Measurements from ENCODE around the gene GRB7.

Gene GRB7

DNA sequence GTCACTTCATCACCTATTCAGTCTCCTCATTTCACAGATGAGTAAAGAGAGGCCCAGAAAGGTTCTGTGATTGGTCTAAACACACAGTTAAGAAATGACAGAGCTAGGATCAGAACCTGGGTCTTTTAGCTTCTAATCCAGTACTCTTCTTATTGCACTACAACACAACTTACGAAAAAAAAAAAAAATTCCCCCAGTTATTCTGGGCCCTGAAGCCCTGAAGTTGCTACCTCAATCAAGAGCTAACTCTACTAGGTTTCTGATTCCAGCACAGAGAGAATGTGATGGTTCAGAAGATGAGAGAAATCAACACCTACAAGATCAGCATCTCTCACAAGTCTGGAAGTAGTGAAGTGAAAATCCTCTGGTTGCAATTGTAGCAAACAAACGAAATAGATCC, 37.3 kb downstream of the GRB7 start:
- H3K27ac ChIP-seq: no peak overlapping the region
- TF ChIP-seq CTCF (conservative IDR thresholded peaks at IDR 0.05): no peak

DNA sequence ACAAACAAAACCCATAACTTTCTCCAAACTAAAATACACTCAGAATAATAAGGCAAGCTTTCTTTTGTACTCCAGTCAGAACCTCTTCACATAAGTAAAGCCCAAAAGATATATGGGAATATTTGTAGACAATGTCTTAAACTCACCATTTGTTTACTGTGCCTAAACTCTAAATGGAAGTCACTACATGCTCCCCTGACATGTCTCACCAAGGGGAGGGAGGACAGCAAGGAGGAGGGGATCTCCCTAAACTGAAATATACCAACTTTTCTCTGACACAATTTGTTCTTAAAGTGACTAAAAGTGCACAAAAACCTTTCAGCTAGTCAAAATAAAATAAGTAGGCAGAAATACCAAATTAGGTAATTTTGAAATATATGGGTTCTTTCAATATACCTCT, 38.5 kb downstream of the GRB7 start:
- no peak for TF ChIP-seq CTCF (conservative IDR thresholded peaks at IDR 0.05)
- peak overlapping the region; percentile 43 for H3K27ac ChIP-seq

- TF ChIP-seq CTCF (conservative IDR thresholded peaks at IDR 0.05): no peak
- peak overlapping the region; percentile 43; the same call in 1 of the 2 replicates for H3K27ac ChIP-seq
Measured at GRCh38 chr17:39777534-39778365, 40.0 kb downstream of the GRB7 start.

- H3K27ac ChIP-seq: no peak overlapping the region
- no peak for TF ChIP-seq CTCF (conservative IDR thresholded peaks at IDR 0.05)
Measured at GRCh38 chr17:39781031-39781860, 43.5 kb downstream of the GRB7 start.

- peak overlapping the region; percentile 20 for H3K27ac ChIP-seq
- no peak for TF ChIP-seq CTCF (conservative IDR thresholded peaks at IDR 0.05)
Measured at GRCh38 chr17:39781861-39782213, 44.1 kb downstream of the GRB7 start.

GRCh38 chr17:39782481-39782880, 44.7 kb downstream of the GRB7 start:
- TF ChIP-seq CTCF (conservative IDR thresholded peaks at IDR 0.05): no peak
- H3K27ac ChIP-seq: peak overlapping the region; percentile 20

DNA sequence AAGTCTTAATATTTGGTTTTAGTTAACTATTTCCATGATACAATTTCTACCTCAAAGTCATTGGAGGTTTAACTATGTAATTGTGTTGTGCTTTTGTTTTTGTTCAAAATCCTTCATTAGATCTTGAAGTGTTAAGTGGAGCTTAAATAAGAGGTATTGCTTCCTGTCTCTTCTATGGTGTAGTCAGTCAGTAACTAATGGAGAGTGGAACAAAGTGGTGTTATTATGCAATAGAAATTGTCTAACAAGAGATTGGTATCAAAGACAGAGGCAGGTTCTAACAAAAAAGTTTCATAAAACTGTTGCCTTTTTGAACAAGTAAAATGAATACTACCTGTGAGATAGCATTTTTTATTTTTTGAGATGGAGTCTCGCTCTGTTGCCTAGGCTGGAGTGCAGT, 45.2 kb downstream of the GRB7 start:
- H3K27ac ChIP-seq: 0 out of 2 replicates have a peak overlapping the region, but pooled peaks have one; percentile 20
- no peak for TF ChIP-seq CTCF (conservative IDR thresholded peaks at IDR 0.05)
